H1 (cell line): ENCODE data around the gene SLC30A5.

Source experiments
- CEBPB ChIP-seq: IDR thresholded peaks from 2 replicates; pipeline ENCODE4 v1.6.1; 2012; ENCODE audit warnings: low read depth, low read length
- CTCF ChIP-seq, 3 experiments: IDR thresholded peaks; 1 replicate in 2 of 3; 2 replicates in 1 of 3; pipeline versions ENCODE4 v1.5.1 to v1.6.1; 2011; ENCODE audit warnings: low read length in 3 of 3, mild to moderate bottlenecking in 3 of 3, inconsistent platforms in 2 of 3, low read depth in 1 of 3, moderate library complexity in 1 of 3; ENCODE audit not compliant: insufficient read depth in 1 of 3; ENCODE audit errors: control extremely low read depth in 1 of 3
- JUND ChIP-seq: IDR thresholded peaks from 2 replicates; pipeline ENCODE4 v1.6.1; 2011; ENCODE audit warnings: mild to moderate bottlenecking, improper control_type of control experiment, low read length
- MAX ChIP-seq: IDR thresholded peaks from 2 replicates; pipeline ENCODE4 v1.6.1; 2012; ENCODE audit warnings: inconsistent platforms
- POLR2A ChIP-seq, 2 experiments: IDR thresholded peaks; 1 replicate in 1 of 2; 2 replicates in 1 of 2; pipeline ENCODE4 v1.6.1; 2011; ENCODE audit warnings: low read depth in 2 of 2, low read length in 2 of 2, mild to moderate bottlenecking in 2 of 2; ENCODE audit errors: control extremely low read depth in 1 of 2
- POLR2AphosphoS5 ChIP-seq: IDR thresholded peaks from 2 replicates; pipeline ENCODE4 v1.6.1; 2011; ENCODE audit warnings: low read depth, low read length
- RFX5 ChIP-seq: IDR thresholded peaks from 2 replicates; pipeline ENCODE4 v1.6.1; 2011; ENCODE audit warnings: low read depth, low read length, improper control_type of control experiment, borderline replicate concordance
- SIX5 ChIP-seq: IDR thresholded peaks from 2 replicates; pipeline ENCODE4 v1.6.1; 2011; ENCODE audit warnings: mild to moderate bottlenecking, low read depth, low read length
- SP4 ChIP-seq: IDR thresholded peaks from 2 replicates; pipeline ENCODE4 v1.6.1; 2012; ENCODE audit warnings: low read length, inconsistent platforms
- TF ChIP-seq, protein P1 (sequence below): IDR thresholded peaks from 2 replicates; pipeline ENCODE4 v1.6.1; 2011; ENCODE audit warnings: low read depth, mild to moderate bottlenecking, low read length; ENCODE audit not compliant: insufficient read depth

GRCh38 chr5:69084903-69085302 is 8.9 kb upstream of the SLC30A5 start:
- no peak for TF ChIP-seq SP4
- TF ChIP-seq JUND: no peak
- no peak; the same call in 1 of the 2 replicates for TF ChIP-seq CEBPB
- no peak for TF ChIP-seq POLR2A (IDR thresholded peaks at IDR 0.05; ENCODE audit: control extremely low read depth in 1 of 2, low read depth in 2 of 2, low read length in 2 of 2)
- TF ChIP-seq CTCF (IDR thresholded peaks at IDR 0.05; ENCODE audit: control extremely low read depth in 1 of 3, insufficient read depth in 1 of 3, low read depth in 1 of 3, low read length in 3 of 3): no peak
- TF ChIP-seq, protein P1, sequence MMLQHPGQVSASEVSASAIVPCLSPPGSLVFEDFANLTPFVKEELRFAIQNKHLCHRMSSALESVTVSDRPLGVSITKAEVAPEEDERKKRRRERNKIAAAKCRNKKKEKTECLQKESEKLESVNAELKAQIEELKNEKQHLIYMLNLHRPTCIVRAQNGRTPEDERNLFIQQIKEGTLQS: no peak
- TF ChIP-seq MAX: no peak
- no peak for TF ChIP-seq POLR2AphosphoS5
- TF ChIP-seq SIX5: no peak
- no peak for TF ChIP-seq RFX5
